Measurements from ENCODE around the gene E2F6.
"Not testable (repeated sequence)": the region's sequence is repeated elsewhere in the genome, so short reads cannot be mapped to it uniquely, and the experiment has no call there.

Gene E2F6

GRCh38 chr2:11411768-11412448, 54.1 kb downstream of the E2F6 start:
- DNase-seq = no peak

- DNase-seq = no peak
Measured at GRCh38 chr2:11411244-11411643, 54.7 kb downstream of the E2F6 start.

GRCh38 chr2:11410101-11410500, 55.9 kb downstream of the E2F6 start:
- no peak for DNase-seq

- no peak for DNase-seq
Measured at GRCh38 chr2:11409572-11409959, 56.4 kb downstream of the E2F6 start.

GRCh38 chr2:11408959-11409571, 56.9 kb downstream of the E2F6 start:
- no peak for DNase-seq

GRCh38 chr2:11407413-11407812, 58.5 kb downstream of the E2F6 start:
- no peak for DNase-seq

- DNase-seq = no peak
Measured at GRCh38 chr2:11406958-11407381, 59.0 kb downstream of the E2F6 start.

- no peak for DNase-seq
Measured at GRCh38 chr2:11406267-11406957, 59.5 kb downstream of the E2F6 start.

GRCh38 chr2:11405599-11406266, 60.2 kb downstream of the E2F6 start:
- no peak for DNase-seq

- not testable (repeated sequence) for DNase-seq
Measured at GRCh38 chr2:11405074-11405406, 60.9 kb downstream of the E2F6 start.

GRCh38 chr2:11404376-11405073, 61.4 kb downstream of the E2F6 start:
- no peak for DNase-seq

- DNase-seq = no peak
Measured at GRCh38 chr2:11402436-11402835, 63.5 kb downstream of the E2F6 start.

- no peak for DNase-seq
Measured at GRCh38 chr2:11399438-11399762, 66.6 kb downstream of the E2F6 start.

- no peak for DNase-seq
Measured at GRCh38 chr2:11398750-11399437, 67.1 kb downstream of the E2F6 start.

GRCh38 chr2:11397513-11397912, 68.4 kb downstream of the E2F6 start:
- DNase-seq = no peak

- DNase-seq = no peak
Measured at GRCh38 chr2:11396467-11397445, 69.2 kb downstream of the E2F6 start.

- no peak for DNase-seq
Measured at GRCh38 chr2:11396021-11396420, 69.9 kb downstream of the E2F6 start.

- DNase-seq = no peak
Measured at GRCh38 chr2:11395389-11395788, 70.6 kb downstream of the E2F6 start.

All from stimulated activated CD4-positive, alpha-beta T cell treated with anti-CD3 and anti-CD28 coated beads, Interleukin-4, amount 100 ng/mL, for 24 hours (primary cell).